ENCODE measurements around the gene TENM4.

GRCh38 chr11:79363256-79363655 is 77.6 kb downstream of the TENM4 start:
- TF ChIP-seq FOXM1 (IDR thresholded peaks at IDR 0.05; ENCODE audit: low read depth, low read length) (no peak), YBX1 (IDR thresholded peaks at IDR 0.05) (no peak), SMARCA5 (IDR thresholded peaks at IDR 0.05) (no peak), KDM1A (IDR thresholded peaks at IDR 0.05; ENCODE audit: borderline replicate concordance) (no peak), CEBPB (IDR thresholded peaks at IDR 0.05; ENCODE audit: borderline replicate concordance in 1 of 2, low read depth in 2 of 2, low read length in 2 of 2) (no peak), POLR2A (IDR thresholded peaks at IDR 0.05; ENCODE audit: low read depth, low read length) (no peak), MYC (IDR thresholded peaks at IDR 0.05; ENCODE audit: insufficient read depth, insufficient read length, insufficient replicate concordance, low read length, severe bottlenecking) (no peak), LARP7 (IDR thresholded peaks at IDR 0.05) (no peak)
